Stimulated activated CD8-positive, alpha-beta memory T cell treated with anti-CD3 and anti-CD28 coated beads, Interleukin-7, amount 100 ng/mL, for 24 hours (primary cell): ENCODE results near the gene APBA1.

Source experiments
- DNase-seq: peaks from one replicate; pipeline ENCODE4 v3.0.0-alpha.2; 2020; ENCODE audit warnings: low read depth

APBA1 gene

DNA sequence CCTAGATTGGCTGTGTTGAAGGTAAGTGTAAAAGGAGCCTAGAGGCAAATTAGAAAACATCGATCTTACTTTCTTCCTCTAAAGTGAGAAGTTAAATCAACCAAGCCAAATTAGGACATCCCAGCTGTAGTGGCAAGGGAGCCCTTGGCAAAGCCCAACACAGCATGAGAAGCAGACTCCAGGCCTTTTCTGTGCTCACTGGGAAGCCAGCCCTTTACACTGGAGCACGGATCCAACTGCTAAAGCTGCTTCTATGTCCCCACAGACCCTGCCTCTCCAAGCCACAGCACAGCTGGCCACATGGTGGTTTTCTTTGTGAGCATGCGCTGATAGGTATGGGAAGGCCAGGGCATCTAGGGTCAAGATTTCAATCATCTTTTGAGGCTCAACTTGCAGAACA is 94.1 kb downstream of the APBA1 start:
- DNase-seq = no peak

DNA sequence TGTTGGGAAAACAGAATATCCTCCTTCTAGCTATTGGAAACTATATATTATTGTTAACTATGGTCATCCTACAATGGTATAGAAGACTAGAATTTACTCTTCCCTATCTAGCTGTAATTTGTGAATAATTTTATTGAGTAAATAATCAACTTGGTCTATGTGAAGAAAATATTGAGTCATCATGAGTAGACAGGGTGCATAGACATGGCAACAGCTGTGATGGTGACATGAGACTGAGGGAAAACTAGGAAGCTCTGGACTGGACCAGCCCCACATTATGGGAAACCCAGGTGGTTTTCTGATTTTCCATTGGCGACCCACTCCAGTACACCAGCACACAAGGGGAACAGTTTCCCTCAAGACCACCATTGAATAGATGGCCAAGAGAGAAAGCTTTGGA is 95.0 kb downstream of the APBA1 start:
- no peak for DNase-seq

DNA sequence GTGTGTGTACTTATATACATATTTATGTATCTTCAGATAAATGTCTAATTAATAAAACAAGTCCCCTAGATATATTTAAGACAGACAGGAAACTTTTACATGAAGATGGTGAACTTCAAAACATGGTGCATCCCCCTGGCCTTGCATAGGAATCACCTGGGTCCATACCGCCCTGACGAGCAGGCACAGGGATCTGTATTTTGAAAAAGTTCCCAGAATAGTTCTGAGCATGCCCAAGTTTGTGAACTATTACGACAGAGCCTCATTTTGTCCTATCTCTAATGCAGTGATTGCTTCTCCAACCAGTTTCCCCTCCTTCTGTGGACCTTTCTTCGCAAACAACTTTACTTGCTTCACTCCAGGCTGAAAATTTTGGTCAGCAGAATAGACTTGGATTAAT is 98.1 kb downstream of the APBA1 start:
- DNase-seq = no peak

- no peak for DNase-seq
These were observed 98.5 kb downstream of the APBA1 start for GRCh38 chr9:69573651-69574050.

DNA sequence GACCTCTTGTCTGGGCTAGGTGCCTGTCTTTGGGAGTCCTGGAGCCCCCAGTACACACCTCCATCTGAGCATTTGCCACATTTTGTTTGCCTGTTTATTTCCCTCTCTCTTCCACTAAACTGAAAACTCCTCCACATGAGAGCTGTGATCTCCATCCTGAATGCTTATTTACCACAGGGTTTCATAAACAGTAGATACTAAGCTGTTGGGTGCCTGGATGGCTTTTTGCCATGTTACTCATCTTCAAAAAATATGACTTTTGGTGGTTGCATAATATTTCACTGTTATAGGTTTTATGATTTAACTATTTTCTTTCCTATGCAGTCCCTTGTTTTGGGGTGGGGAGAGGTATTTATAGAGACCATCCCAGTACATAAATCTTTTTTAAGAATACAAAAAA is 99.6 kb downstream of the APBA1 start:
- DNase-seq = no peak

GRCh38 chr9:69571032-69571431 is 101.1 kb downstream of the APBA1 start:
- DNase-seq = no peak

DNA sequence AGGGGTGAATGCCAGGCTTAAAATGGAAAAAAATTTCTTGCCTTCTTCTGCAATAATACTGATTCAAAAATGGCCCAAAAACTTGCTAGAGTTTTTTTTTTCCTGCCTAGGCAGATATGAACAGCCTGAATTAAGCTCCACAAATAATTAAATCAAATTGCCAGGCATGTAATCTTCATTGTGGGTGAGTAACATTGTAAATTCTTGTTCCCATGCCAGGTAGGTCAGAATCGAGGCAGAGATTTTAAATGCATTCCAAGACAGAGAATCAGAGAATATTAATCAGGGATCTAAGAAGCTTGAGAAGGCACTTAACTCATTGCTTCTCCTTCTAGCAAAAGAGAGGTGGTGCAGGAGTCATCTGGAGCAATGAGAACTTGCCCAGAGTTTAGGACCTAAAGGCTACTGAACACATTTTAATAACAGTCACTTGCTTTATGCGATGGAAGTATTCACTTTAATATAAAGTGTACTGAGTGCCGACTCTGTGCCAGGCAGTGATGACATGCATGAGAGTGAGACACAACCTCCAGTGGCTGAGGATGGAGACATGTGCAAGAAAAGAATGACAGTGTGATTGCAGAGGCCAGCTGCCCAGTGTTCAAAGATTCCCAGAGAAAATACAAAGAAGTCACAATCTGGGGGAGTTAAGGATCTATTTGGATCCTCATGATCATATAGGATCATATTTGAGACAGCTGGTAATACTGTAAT is 102.3 kb downstream of the APBA1 start:
- DNase-seq = no peak

DNA sequence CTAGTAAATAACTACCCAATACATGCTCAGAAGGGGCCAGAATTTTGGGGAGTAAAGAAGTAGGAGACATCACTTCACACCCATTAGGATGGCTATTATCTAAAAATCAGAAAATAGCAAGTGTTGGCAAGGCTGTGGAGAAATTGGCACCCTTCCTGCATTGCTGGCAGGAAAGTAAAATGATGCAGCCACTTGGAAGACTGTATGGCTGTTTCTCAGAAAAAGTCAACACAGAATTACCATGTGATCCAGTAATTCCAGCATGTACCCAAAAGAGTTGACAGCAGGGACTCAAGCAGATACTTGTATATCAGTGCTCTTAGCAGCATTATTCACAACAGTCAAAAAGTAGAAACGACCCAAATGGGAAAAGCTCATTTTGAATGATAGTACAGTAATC is 107.6 kb downstream of the APBA1 start:
- no peak for DNase-seq

GRCh38 chr9:69559126-69559525 is 113.0 kb downstream of the APBA1 start:
- no peak for DNase-seq

DNA sequence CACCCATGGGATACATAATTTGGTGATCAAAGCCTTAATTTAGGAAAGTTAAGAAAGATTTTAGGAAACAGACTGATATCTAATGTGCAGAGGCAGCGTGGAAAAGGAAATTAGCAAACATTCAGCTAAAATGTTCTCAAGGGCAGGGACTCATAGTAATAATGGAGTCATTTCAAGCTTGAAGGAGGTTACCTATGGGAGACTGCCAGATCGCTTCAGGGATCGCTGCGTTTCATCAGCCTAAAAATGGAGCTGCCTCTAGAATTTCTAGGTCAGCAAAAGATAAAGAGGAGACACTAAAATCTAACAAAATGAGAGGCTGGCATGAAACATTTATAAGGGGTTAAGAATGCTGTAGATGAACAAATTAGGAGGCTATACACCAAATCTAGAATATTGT is 115.5 kb downstream of the APBA1 start:
- no peak for DNase-seq

GRCh38 chr9:69555802-69556201 is 116.4 kb downstream of the APBA1 start:
- DNase-seq = no peak

DNA sequence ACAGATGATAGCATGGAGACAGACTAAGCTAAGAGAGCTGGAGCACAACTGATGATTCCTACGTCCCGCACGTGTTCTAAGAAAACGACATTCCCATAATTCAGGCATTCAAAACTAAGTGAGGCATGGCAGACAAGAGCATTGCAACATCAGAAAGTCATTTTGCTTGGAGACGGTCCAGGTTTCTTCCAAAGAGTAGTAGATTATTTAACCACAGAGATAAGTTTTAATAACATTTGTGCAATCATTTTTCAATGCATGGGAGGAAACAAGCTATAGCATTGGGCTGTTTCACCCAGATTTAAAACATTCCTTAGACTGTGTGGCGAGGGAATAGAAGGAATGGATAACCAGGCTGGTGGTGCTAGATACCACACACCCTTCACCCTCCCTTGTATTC is 117.2 kb downstream of the APBA1 start:
- DNase-seq = no peak

- no peak for DNase-seq
These were observed 122.6 kb downstream of the APBA1 start for GRCh38 chr9:69549310-69550202.

DNA sequence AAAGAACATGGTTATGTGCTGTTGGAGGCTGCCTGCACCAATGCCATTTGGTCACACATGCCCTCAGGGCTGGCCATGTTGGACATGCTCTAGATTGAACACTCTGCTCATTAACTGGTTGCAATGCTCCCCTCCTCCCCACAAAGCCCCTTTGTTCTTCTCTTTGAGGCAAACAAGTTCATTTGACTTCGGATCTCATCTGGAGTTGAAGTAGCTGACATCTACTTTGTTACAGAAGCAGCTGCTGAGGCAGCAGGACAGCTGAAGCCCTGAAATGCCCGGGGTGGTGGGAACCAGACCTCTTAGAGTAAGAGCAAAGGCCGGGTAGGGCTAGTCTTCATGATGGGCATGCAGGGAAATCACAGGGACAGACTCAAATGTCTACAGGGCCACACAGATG is 123.5 kb downstream of the APBA1 start:
- no peak for DNase-seq

GRCh38 chr9:69546265-69546664 is 125.9 kb downstream of the APBA1 start:
- DNase-seq = no peak

GRCh38 chr9:69542942-69543704 is 129.0 kb downstream of the APBA1 start:
- no peak for DNase-seq

- DNase-seq = no peak
These were observed 130.1 kb downstream of the APBA1 start for GRCh38 chr9:69542058-69542457.

- DNase-seq = no peak
These were observed 136.3 kb downstream of the APBA1 start for GRCh38 chr9:69535911-69536310.

DNA sequence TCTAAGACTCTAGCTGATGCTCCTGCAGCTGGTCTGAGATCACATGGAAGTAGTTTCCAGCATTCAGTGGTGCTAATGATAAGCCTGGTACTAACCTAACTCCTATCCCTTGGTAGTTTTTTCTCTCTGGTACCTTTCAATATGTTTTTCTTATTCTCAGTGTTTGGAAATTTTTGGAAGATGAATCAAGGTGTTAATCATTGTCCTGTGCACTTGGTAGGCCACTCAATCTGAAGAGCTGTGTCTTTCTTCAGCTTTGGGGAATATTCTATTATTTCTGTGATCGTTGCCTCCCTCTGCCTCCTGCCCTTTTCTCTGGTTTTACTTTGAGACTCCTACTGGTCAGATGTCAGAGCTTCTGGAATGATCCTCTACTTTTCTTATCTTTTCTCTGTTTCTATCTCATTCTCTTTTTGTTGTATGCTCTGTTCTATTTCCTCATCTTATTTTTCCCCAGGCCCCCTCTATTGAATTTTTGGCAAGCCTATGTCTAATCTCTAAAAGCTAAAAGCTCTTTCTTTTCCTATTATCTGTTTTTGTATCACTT is 136.8 kb downstream of the APBA1 start:
- no peak for DNase-seq

- no peak for DNase-seq
These were observed 139.8 kb downstream of the APBA1 start for GRCh38 chr9:69532396-69532795.

- no peak for DNase-seq
These were observed 144.7 kb downstream of the APBA1 start for GRCh38 chr9:69527454-69527853.

DNA sequence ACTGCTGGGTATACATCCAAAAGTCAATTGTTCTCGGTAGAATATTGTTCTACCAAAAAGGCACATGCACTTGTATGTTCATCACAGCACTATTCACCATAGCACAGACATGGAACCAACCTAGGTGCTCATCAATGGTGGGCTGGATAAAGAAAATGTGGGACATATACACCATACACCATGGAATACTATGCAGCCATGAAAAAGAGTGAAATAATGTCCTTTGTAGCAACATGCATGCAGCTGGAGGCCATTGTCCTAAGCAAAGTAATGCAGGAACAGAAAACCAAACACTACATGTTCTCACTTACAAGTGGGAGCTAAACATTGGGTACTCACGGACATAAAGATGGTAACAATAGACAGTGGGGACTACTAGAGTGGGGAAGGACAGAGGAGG is 145.5 kb downstream of the APBA1 start:
- DNase-seq = no peak
